ENCODE measurements around the gene TBL3. TPM values are rescaled to one million over a fixed set of nuclear protein-coding genes. Genes with fewer than 3 reads are reported as not detected.

TBL3 gene
- polyA plus RNA-seq, 1 donor (not counting 4 experiments of a cell fraction or from before 2014, with no cell fraction given) = 27.8 TPM

GRCh38 chr16:2024032-2024420 is 52.2 kb downstream of the TBL3 start:
- DNase-seq (ENCODE audit: low read depth, low spot score) (no peak), FAIRE-seq (no peak)
- H3K79me2 ChIP-seq (ENCODE audit: control insufficient read depth, insufficient read depth, low read length) = no peaks in the 10 kb centered on the region
- H3K9ac ChIP-seq (ENCODE audit: control insufficient read depth, extremely low read depth, insufficient read depth, low read length) = no peak overlapping the region
- no peak overlapping the region for H3K4me2 ChIP-seq (ENCODE audit: control insufficient read depth, extremely low read depth, insufficient read depth, low read depth, low read length)
- no peaks in the 10 kb centered on the region for H3K36me3 ChIP-seq (ENCODE audit: control insufficient read depth in 2 of 2, extremely low read depth in 1 of 2, insufficient read depth in 2 of 2, low read length in 2 of 2)
- TF ChIP-seq EZH2 (IDR thresholded peaks at IDR 0.05; ENCODE audit: low read length) = no peak
- TF ChIP-seq, protein P1, sequence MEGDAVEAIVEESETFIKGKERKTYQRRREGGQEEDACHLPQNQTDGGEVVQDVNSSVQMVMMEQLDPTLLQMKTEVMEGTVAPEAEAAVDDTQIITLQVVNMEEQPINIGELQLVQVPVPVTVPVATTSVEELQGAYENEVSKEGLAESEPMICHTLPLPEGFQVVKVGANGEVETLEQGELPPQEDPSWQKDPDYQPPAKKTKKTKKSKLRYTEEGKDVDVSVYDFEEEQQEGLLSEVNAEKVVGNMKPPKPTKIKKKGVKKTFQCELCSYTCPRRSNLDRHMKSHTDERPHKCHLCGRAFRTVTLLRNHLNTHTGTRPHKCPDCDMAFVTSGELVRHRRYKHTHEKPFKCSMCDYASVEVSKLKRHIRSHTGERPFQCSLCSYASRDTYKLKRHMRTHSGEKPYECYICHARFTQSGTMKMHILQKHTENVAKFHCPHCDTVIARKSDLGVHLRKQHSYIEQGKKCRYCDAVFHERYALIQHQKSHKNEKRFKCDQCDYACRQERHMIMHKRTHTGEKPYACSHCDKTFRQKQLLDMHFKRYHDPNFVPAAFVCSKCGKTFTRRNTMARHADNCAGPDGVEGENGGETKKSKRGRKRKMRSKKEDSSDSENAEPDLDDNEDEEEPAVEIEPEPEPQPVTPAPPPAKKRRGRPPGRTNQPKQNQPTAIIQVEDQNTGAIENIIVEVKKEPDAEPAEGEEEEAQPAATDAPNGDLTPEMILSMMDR (optimal IDR thresholded peaks at IDR 0.05 in 1 of 3, IDR thresholded peaks at IDR 0.05 in 1 of 3, conservative IDR thresholded peaks at IDR 0.05 in 1 of 3; ENCODE audit: extremely low read depth in 1 of 3, insufficient read depth in 2 of 3, low read length in 3 of 3) = no peak
- H3K27ac ChIP-seq (ENCODE audit: control insufficient read depth, insufficient read depth, low read length) = no peak overlapping the region
- H3K4me1 ChIP-seq (ENCODE audit: control insufficient read depth, extremely low read depth, insufficient read depth, low read length) = peaks cover 15% of the 10 kb centered on the region
- no peaks in the 10 kb centered on the region for H4K20me1 ChIP-seq (ENCODE audit: control insufficient read depth, extremely low read depth, insufficient read depth, low read length)
- dilution Hi-C loops (cut with MboI; ENCODE audit: extremely low pct_ligation_motif_present, low sequenced_read_pairs) = no loop called here
- H3K9me3 ChIP-seq (ENCODE audit: control insufficient read depth, low read depth, low read length) = no peaks in the 10 kb centered on the region
- H3K27me3 ChIP-seq (ENCODE audit: control insufficient read depth, extremely low read depth, insufficient read depth, low read length) = peaks cover 20% of the 10 kb centered on the region
- H3K4me3 ChIP-seq (ENCODE audit: control insufficient read depth in 2 of 3, extremely low read depth in 1 of 3, insufficient read depth in 2 of 3, low read depth in 1 of 3, low read length in 3 of 3) = no peak overlapping the region
- no peaks in the 10 kb centered on the region for H3K9me1 ChIP-seq (ENCODE audit: control insufficient read depth, extremely low read depth, insufficient read depth, low read length)
- H2AFZ ChIP-seq (ENCODE audit: control insufficient read depth, low read length) = no peak overlapping the region

DNA sequence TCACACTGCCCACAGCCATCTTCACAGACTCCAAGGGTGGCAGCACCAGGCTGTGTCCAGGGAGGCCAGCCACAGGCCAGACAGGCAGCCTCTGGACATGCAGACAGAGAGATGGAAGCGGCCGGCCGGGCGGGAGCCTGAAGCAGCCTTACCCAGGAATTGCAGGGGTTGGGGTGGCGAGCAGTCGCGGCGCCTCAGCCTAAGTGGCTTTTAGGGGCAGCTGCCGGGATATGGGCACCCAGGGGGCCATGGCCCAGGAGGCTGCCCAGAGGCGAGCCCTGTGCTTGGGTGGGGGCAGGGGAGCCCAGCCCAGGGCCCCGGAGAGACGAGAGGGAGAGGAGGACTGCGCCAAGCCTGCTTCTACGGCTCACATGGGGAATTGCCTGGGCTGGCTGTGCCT is 53.4 kb downstream of the TBL3 start:
- dilution Hi-C loops (cut with MboI; ENCODE audit: extremely low pct_ligation_motif_present, low sequenced_read_pairs) = no loop called here
- Histone ChIP-seq H3K4me1 (ENCODE audit: control insufficient read depth, extremely low read depth, insufficient read depth, low read length) (peaks cover 15% of the 10 kb centered on the region), H3K9me1 (ENCODE audit: control insufficient read depth, extremely low read depth, insufficient read depth, low read length) (no peaks in the 10 kb centered on the region), H3K27ac (ENCODE audit: control insufficient read depth, insufficient read depth, low read length) (no peak overlapping the region), H3K27me3 (ENCODE audit: control insufficient read depth, extremely low read depth, insufficient read depth, low read length) (peaks cover 8% of the 10 kb centered on the region), H3K4me3 (ENCODE audit: control insufficient read depth in 2 of 3, extremely low read depth in 1 of 3, insufficient read depth in 2 of 3, low read depth in 1 of 3, low read length in 3 of 3) (no peak overlapping the region), H3K79me2 (ENCODE audit: control insufficient read depth, insufficient read depth, low read length) (no peaks in the 10 kb centered on the region), H4K20me1 (ENCODE audit: control insufficient read depth, extremely low read depth, insufficient read depth, low read length) (no peaks in the 10 kb centered on the region), H3K9me3 (ENCODE audit: control insufficient read depth, low read depth, low read length) (no peaks in the 10 kb centered on the region), H3K4me2 (ENCODE audit: control insufficient read depth, extremely low read depth, insufficient read depth, low read depth, low read length) (no peak overlapping the region), H3K36me3 (ENCODE audit: control insufficient read depth in 2 of 2, extremely low read depth in 1 of 2, insufficient read depth in 2 of 2, low read length in 2 of 2) (no peaks in the 10 kb centered on the region), H3K9ac (ENCODE audit: control insufficient read depth, extremely low read depth, insufficient read depth, low read length) (no peak overlapping the region), H2AFZ (ENCODE audit: control insufficient read depth, low read length) (no peak overlapping the region)
- no peak for TF ChIP-seq EZH2 (IDR thresholded peaks at IDR 0.05; ENCODE audit: low read length)
- TF ChIP-seq, protein P1 (optimal IDR thresholded peaks at IDR 0.05 in 1 of 3, IDR thresholded peaks at IDR 0.05 in 1 of 3, conservative IDR thresholded peaks at IDR 0.05 in 1 of 3; ENCODE audit: extremely low read depth in 1 of 3, insufficient read depth in 2 of 3, low read length in 3 of 3) = no peak
- DNase-seq (ENCODE audit: low read depth, low spot score) (no peak), FAIRE-seq (no peak)

Measured in keratinocyte (primary cell).